Sigmoid colon (tissue), 7 donors: ENCODE results near the gene PHC2. TPM values are rescaled to one million over a fixed set of nuclear protein-coding genes. Genes with fewer than 3 reads are reported as not detected.

Experiments
- DNase-seq: peaks from one replicate; pipeline ENCODE4 v3.0.0-alpha.2; 2019
- H3K27ac ChIP-seq, 4 donors: fragments of 200-600 bp; sonication (generic); one replicate each; pipeline ENCODE4 v1.5.1; 2016 to 2019; ENCODE audit warnings: mild to moderate bottlenecking in 1 of 4
- H3K27me3 ChIP-seq, 3 donors: fragments of 200-600 bp; sonication (generic); one replicate each; pipeline ENCODE4 v1.5.1; 2019; ENCODE audit warnings: mild to moderate bottlenecking in 1 of 3
- H3K36me3 ChIP-seq, 4 donors: fragments of 200-600 bp; sonication (generic); one replicate each; pipeline ENCODE4 v1.5.1; 2016 to 2019
- H3K4me1 ChIP-seq, 4 donors: fragments of 200-600 bp; sonication (generic); one replicate each; pipeline ENCODE4 v1.5.1; 2017 to 2019
- H3K4me3 ChIP-seq, 4 donors: fragments of 200-600 bp; sonication (generic); one replicate each; pipeline ENCODE4 v1.5.1; 2017 to 2019; ENCODE audit warnings: mild to moderate bottlenecking in 2 of 4, moderate library complexity in 1 of 4
- H3K9me3 ChIP-seq, 4 donors: fragments of 200-600 bp in 3 of 4; sonication (generic) in 3 of 4; one replicate each; pipeline versions ENCODE4 v1.5.1 to v1.6.1; 2013 to 2019
- EP300 ChIP-seq, 4 donors: sonication (generic); formaldehyde crosslinking; IDR thresholded peaks; one replicate each; pipeline ENCODE4 v1.6.1; 2017; ENCODE audit warnings: antibody characterized with exemption in 4 of 4
- POLR2A ChIP-seq, 2 donors: fragments of 450-650 bp; IDR thresholded peaks; one replicate each; pipeline ENCODE4 v1.6.1; 2016; ENCODE audit warnings: antibody characterized with exemption in 2 of 2, mild to moderate bottlenecking in 2 of 2, moderate library complexity in 2 of 2
- POLR2AphosphoS5 ChIP-seq, 4 donors: sonication (generic); formaldehyde crosslinking; IDR thresholded peaks; one replicate each; pipeline ENCODE4 v1.6.1; 2017; ENCODE audit warnings: antibody characterized with exemption in 4 of 4
- WGBS, 2 donors: extraction: QIAGEN DNeasy Blood & Tissue Kit; methylation state at CpG; one replicate each; pipeline ENCODE4 v1.1.7; 2013; 5-methylcytosine and 5-hydroxymethylcytosine counted together
- intact Hi-C: fragments of 100-400 bp; cut with DNase I; formaldehyde crosslinking; loops from one replicate; pipeline ENCODE4 v1.15.1; 2023
- polyA plus RNA-seq, 3 donors: library from polyadenylated mRNA; stranded (reverse); fragments of 200-250 nt; gene quantifications; one replicate each; pipeline ENCODE4 v1.2.3, GENCODE V29; 2013
- total RNA-seq, 4 donors: library from RNA; depleted of rRNA; stranded (reverse); fragments of >200 nt; gene quantifications; one replicate each; pipeline ENCODE4 v1.1.0, GENCODE V29; 2016
- TF ChIP-seq, protein P1 (sequence below), 4 experiments: fragments of 450-650 bp in 3 of 4; fragments of 200-600 bp in 1 of 4; IDR thresholded peaks; one replicate each; pipeline ENCODE4 v1.5.1; 2016 to 2019; ENCODE audit warnings: antibody characterized with exemption in 4 of 4, mild to moderate bottlenecking in 3 of 4, moderate library complexity in 2 of 4
- donor health status: healthy with polysubstance abuse.
- donor health status: Bipolar disorder and iron deficiency.
- donor health status: healthy.

Gene PHC2
- total and polyA plus RNA-seq, 7 donors: 56.2 to 199 (median 96.3) TPM

- DNase-seq: peak; percentile 85
- intact Hi-C loops: loop anchor here (5.0 kb wide), 1 partner anchor 34 kb away; no protein-coding TSS in a partner anchor
- Histone ChIP-seq H3K27ac (peak overlapping the region in 2 of 4 donors; percentile 1 to 28), H3K4me1 (peaks cover 0 to 31% (median 22%) of the 10 kb centered on the region in 4 donors), H3K36me3 (peaks cover 5 to 36% (median 12%) of the 10 kb centered on the region in 4 donors), H3K4me3 (no peak overlapping the region), H3K9me3 (no peaks in the 10 kb centered on the region), H3K27me3 (no peaks in the 10 kb centered on the region)
- 74 to 80% methylated on average over 18 of the region's 18 CpGs for WGBS, 2 donors
- TF ChIP-seq POLR2AphosphoS5 (IDR thresholded peaks at IDR 0.05): no peak
- TF ChIP-seq POLR2A (IDR thresholded peaks at IDR 0.05): no peak
- TF ChIP-seq, protein P1, sequence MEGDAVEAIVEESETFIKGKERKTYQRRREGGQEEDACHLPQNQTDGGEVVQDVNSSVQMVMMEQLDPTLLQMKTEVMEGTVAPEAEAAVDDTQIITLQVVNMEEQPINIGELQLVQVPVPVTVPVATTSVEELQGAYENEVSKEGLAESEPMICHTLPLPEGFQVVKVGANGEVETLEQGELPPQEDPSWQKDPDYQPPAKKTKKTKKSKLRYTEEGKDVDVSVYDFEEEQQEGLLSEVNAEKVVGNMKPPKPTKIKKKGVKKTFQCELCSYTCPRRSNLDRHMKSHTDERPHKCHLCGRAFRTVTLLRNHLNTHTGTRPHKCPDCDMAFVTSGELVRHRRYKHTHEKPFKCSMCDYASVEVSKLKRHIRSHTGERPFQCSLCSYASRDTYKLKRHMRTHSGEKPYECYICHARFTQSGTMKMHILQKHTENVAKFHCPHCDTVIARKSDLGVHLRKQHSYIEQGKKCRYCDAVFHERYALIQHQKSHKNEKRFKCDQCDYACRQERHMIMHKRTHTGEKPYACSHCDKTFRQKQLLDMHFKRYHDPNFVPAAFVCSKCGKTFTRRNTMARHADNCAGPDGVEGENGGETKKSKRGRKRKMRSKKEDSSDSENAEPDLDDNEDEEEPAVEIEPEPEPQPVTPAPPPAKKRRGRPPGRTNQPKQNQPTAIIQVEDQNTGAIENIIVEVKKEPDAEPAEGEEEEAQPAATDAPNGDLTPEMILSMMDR (IDR thresholded peaks at IDR 0.05): peak; percentile 54 to 94 (median 85)
- no peak for TF ChIP-seq EP300 (IDR thresholded peaks at IDR 0.05)
Observed at GRCh38 chr1:33298623-33299277, 132.1 kb downstream of the PHC2 start.

- peak; percentile 59 for DNase-seq
- no peak overlapping the region for H3K4me3 ChIP-seq
- H3K9me3 ChIP-seq: no peaks in the 10 kb centered on the region
- no peaks in the 10 kb centered on the region for H3K27me3 ChIP-seq
- intact Hi-C loops: loop anchor here (5.0 kb wide), 1 partner anchor 34 kb away; no protein-coding TSS in a partner anchor
- peaks cover 0 to 38% (median 27%) of the 10 kb centered on the region in 4 donors for H3K4me1 ChIP-seq
- H3K27ac ChIP-seq: peak overlapping the region in 2 of 4 donors; percentile 1 to 28
- H3K36me3 ChIP-seq: peaks cover 5 to 36% (median 12%) of the 10 kb centered on the region in 4 donors
- 93 to 95% methylated on average over 4 of the region's 4 CpGs for WGBS, 2 donors
- no peak for TF ChIP-seq EP300 (IDR thresholded peaks at IDR 0.05)
- no peak for TF ChIP-seq POLR2AphosphoS5 (IDR thresholded peaks at IDR 0.05)
- TF ChIP-seq, protein P1 (IDR thresholded peaks at IDR 0.05): no peak
- no peak for TF ChIP-seq POLR2A (IDR thresholded peaks at IDR 0.05)
Observed at GRCh38 chr1:33297911-33298622, 132.8 kb downstream of the PHC2 start.

GRCh38 chr1:33296824-33297223 is 134.1 kb downstream of the PHC2 start:
- H3K27me3 ChIP-seq: no peaks in the 10 kb centered on the region
- no peak overlapping the region for H3K27ac ChIP-seq
- H3K9me3 ChIP-seq: no peaks in the 10 kb centered on the region
- 86 to 92% methylated on average over 4 of the region's 4 CpGs for whole genome bisulfite sequencing, 2 donors
- no peak overlapping the region for H3K4me3 ChIP-seq
- peak; percentile 36 for DNase-seq
- H3K4me1 ChIP-seq: peaks cover 0 to 43% (median 32%) of the 10 kb centered on the region in 4 donors
- intact Hi-C loops: loop anchor here (5.0 kb wide), 1 partner anchor 35 kb away; no protein-coding TSS in a partner anchor
- peaks cover 5 to 36% (median 12%) of the 10 kb centered on the region in 4 donors for H3K36me3 ChIP-seq
- no peak for TF ChIP-seq POLR2AphosphoS5 (IDR thresholded peaks at IDR 0.05)
- TF ChIP-seq, protein P1 (IDR thresholded peaks at IDR 0.05): no peak
- no peak for TF ChIP-seq EP300 (IDR thresholded peaks at IDR 0.05)
- TF ChIP-seq POLR2A (IDR thresholded peaks at IDR 0.05): no peak

GRCh38 chr1:33296082-33296458 is 134.8 kb downstream of the PHC2 start:
- TF ChIP-seq POLR2AphosphoS5 (IDR thresholded peaks at IDR 0.05) (no peak), EP300 (IDR thresholded peaks at IDR 0.05) (no peak), POLR2A (IDR thresholded peaks at IDR 0.05) (no peak)
- TF ChIP-seq, protein P1 (IDR thresholded peaks at IDR 0.05): no peak
- peaks cover 0 to 36% (median 25%) of the 10 kb centered on the region in 4 donors for H3K4me1 ChIP-seq
- H3K36me3 ChIP-seq: peaks cover 5 to 36% (median 12%) of the 10 kb centered on the region in 4 donors
- no peak overlapping the region for H3K4me3 ChIP-seq
- H3K27ac ChIP-seq: peak overlapping the region; percentile 31 to 53 (median 48)
- WGBS, 2 donors: 91 to 92% methylated on average over 9 of the region's 9 CpGs
- intact Hi-C loops: loop anchor here (5.0 kb wide), 1 partner anchor 36 kb away; no protein-coding TSS in a partner anchor
- no peaks in the 10 kb centered on the region for H3K27me3 ChIP-seq
- peak; percentile 64 for DNase-seq
- H3K9me3 ChIP-seq: no peaks in the 10 kb centered on the region
